ENCODE data around the gene ADARB2. TPM values are rescaled to one million over a fixed set of nuclear protein-coding genes. Genes with fewer than 3 reads are reported as not detected.

ADARB2 gene
- total and polyA plus RNA-seq, 3 donors from 2014 or later = 8.5 to 13.0 (median 10.4) TPM

DNA sequence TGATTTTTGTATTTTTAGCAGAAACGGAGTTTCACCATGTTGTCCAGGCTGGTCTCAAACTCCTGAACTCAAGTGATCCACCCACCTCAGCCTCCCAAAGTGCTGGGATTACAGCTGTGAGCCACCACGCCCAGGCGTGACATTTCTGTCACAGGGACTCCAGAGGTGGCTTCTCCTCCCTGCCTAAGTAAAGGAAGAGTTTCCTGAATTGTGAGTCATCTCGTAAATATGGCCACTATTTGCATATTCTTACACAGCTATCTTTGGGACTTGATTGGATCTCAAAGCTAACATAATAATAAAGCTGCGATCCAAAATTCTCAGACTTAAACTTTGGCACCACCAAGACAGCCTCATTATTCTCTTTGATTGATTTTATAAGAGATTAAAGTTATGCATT is 50.1 kb downstream of the ADARB2 start:
- TF ChIP-seq POLR2A (IDR thresholded peaks at IDR 0.05) = no peak
- 88 to 93% methylated on average over 5 of the region's 5 CpGs for WGBS, 2 donors
- DNase-seq = no peak
- H3K4me3 ChIP-seq = no peak overlapping the region
- H3K27ac ChIP-seq = no peak overlapping the region
- no peaks in the 10 kb centered on the region for H3K9me3 ChIP-seq
- H3K27me3 ChIP-seq = no peaks in the 10 kb centered on the region
- H3K4me1 ChIP-seq = no peaks in the 10 kb centered on the region
- intact Hi-C loops (cut with DNase I; ENCODE audit: low total_unique reads) = no loop called here
- H3K36me3 ChIP-seq (ENCODE audit: low read depth, missing control alignments) = no peaks in the 10 kb centered on the region

DNA sequence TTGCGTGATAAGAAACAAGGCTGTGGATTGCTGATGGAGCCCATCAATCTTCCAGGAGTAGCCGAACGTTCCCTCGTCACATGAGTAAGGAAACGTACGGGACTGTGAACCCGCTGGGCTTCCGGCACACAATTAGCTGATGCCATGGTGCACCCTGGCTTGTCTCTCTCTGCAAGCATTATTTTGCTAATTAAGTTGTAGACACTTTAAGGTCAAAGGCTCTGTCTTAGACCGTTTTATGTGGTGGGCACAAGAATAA is 50.9 kb downstream of the ADARB2 start:
- DNase-seq = no peak
- no peaks in the 10 kb centered on the region for H3K36me3 ChIP-seq (ENCODE audit: low read depth, missing control alignments)
- 44 to 45% methylated on average over 9 of the region's 9 CpGs for WGBS, 2 donors
- H3K4me3 ChIP-seq = no peak overlapping the region
- no peaks in the 10 kb centered on the region for H3K9me3 ChIP-seq
- no peak overlapping the region for H3K27ac ChIP-seq
- H3K4me1 ChIP-seq = no peaks in the 10 kb centered on the region
- H3K27me3 ChIP-seq = no peaks in the 10 kb centered on the region
- intact Hi-C loops (cut with DNase I; ENCODE audit: low total_unique reads) = no loop called here
- TF ChIP-seq CTCF (IDR thresholded peaks at IDR 0.05) (no peak), POLR2A (IDR thresholded peaks at IDR 0.05) (no peak)

DNA sequence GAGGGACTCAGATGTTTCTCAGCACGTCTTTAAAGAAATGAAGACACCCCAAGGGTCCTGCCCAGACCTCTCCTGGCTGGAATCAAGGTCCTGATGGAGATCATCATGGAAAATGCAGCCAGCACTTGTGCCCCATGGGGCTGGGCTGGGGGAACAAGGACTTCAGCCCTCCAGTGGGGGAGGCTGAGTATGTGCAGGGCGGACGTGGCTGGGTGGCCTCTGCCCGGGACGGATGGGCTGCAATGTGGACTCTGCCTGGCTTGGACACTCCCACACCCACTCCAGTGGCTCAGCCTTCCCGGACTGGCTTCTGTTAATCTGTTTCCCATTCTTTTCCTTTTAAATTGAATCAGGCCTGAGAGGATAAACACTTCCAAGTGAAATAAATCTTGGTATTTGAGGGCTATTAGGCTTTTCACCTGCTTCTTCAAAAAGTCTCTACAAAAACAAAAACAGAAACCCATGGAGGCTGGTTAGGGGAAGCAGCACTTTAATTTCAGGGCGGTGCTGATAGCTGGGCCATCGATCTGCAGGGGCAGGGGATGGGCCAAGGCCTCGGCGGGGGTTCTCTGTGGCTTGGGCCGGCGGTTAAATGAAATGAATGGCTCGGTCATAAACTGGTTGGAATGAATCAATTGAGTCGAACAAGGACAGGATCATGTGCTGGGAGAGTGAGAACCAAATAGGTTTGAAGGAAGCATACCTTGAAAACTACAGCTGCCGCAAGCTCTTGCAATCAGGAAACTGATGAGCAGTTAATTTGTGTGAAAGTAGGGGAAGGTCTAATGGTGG is 51.4 kb downstream of the ADARB2 start:
- Histone ChIP-seq H3K4me1 (no peaks in the 10 kb centered on the region), H3K27ac (no peak overlapping the region), H3K9me3 (no peaks in the 10 kb centered on the region), H3K27me3 (no peaks in the 10 kb centered on the region), H3K4me3 (no peak overlapping the region), H3K36me3 (ENCODE audit: low read depth, missing control alignments) (no peaks in the 10 kb centered on the region)
- TF ChIP-seq POLR2A (IDR thresholded peaks at IDR 0.05) (no peak), CTCF (IDR thresholded peaks at IDR 0.05) (no peak)
- DNase-seq = no peak
- intact Hi-C loops (cut with DNase I; ENCODE audit: low total_unique reads) = no loop called here
- 38 to 58% methylated on average over 11 to 15 of the region's 15 CpGs for WGBS, 2 donors

GRCh38 chr10:1684991-1685390 is 52.3 kb downstream of the ADARB2 start:
- Histone ChIP-seq H3K9me3 (no peaks in the 10 kb centered on the region), H3K4me1 (no peaks in the 10 kb centered on the region), H3K36me3 (ENCODE audit: low read depth, missing control alignments) (no peaks in the 10 kb centered on the region), H3K4me3 (no peak overlapping the region), H3K27ac (no peak overlapping the region), H3K27me3 (no peaks in the 10 kb centered on the region)
- TF ChIP-seq CTCF (IDR thresholded peaks at IDR 0.05) (no peak), POLR2A (IDR thresholded peaks at IDR 0.05) (no peak)
- WGBS, 2 donors = 92 to 94% methylated on average over 9 of the region's 9 CpGs
- no peak for DNase-seq
- intact Hi-C loops (cut with DNase I; ENCODE audit: low total_unique reads) = no loop called here

DNA sequence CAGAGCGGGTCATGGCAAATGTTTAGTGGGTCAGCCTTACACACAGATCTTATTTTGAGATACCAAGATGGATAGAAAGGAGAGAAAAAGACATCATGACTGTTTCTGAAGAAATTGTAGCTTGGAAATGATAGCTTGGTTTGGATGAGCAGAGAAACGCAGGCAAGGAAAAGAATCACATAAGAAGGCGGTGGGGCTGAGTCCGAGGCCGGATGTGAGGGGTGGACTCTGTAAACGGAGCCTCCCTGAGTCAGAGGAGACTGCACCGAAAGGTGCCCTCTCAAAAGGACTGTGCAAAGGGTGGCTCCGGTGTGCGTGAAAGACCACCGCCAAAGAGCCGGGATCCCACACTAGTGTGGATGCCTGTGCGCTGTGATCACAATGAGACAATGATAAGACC is 53.7 kb downstream of the ADARB2 start:
- Histone ChIP-seq H3K4me1 (no peaks in the 10 kb centered on the region), H3K27me3 (no peaks in the 10 kb centered on the region), H3K4me3 (no peak overlapping the region), H3K9me3 (no peaks in the 10 kb centered on the region), H3K27ac (no peak overlapping the region), H3K36me3 (ENCODE audit: low read depth, missing control alignments) (no peaks in the 10 kb centered on the region)
- no peak for DNase-seq
- intact Hi-C loops (cut with DNase I; ENCODE audit: low total_unique reads) = no loop called here
- TF ChIP-seq POLR2A (IDR thresholded peaks at IDR 0.05) (no peak), CTCF (IDR thresholded peaks at IDR 0.05) (no peak)
- 88 to 95% methylated on average over 12 of the region's 12 CpGs for WGBS, 2 donors

Measured in testis (tissue), 3 donors.